Activated CD4-positive, alpha-beta T cell treated with anti-CD3 and anti-CD28 coated beads for 36 hours (primary cell): ENCODE measurements around the gene GSTM2. TPM values are rescaled to one million over a fixed set of nuclear protein-coding genes. Genes with fewer than 3 reads are reported as not detected.

Experiments used
- ATAC-seq: fragments of 200-7000 bp; cut with Tn5 transposase; one replicate; pipeline ENCODE4 v1.10.0; 2021; ENCODE audit warnings: mild to moderate bottlenecking, moderate library complexity
- CTCF ChIA-PET: fragments of 350-600 bp; sonication (Branson Sonifier 250); formaldehyde crosslinking; loops from one replicate; lab custom pipeline; 2021; ENCODE audit warnings: antibody characterized with exemption; lab: Charles Lee
- POLR2A ChIA-PET: fragments of 350-600 bp; sonication (Branson Sonifier 250); formaldehyde crosslinking; loops from one replicate; lab custom pipeline; 2021; ENCODE audit warnings: antibody characterized with exemption, inconsistent platforms; lab: Charles Lee
- DNase-seq: peaks from one replicate; pipeline ENCODE4 v3.0.0-alpha.2; 2020
- H3K27ac Mint-ChIP-seq: one replicate; pipeline ENCODE4 v1.8.0; 2021; ENCODE audit warnings: mixed read lengths
- H3K27me3 Mint-ChIP-seq: one replicate; pipeline ENCODE4 v1.8.0; 2021; ENCODE audit warnings: mixed read lengths
- H3K36me3 Mint-ChIP-seq: one replicate; pipeline ENCODE4 v1.8.0; 2021; ENCODE audit warnings: low read depth, mixed read lengths
- H3K4me1 Mint-ChIP-seq: one replicate; pipeline ENCODE4 v1.8.0; 2021; ENCODE audit warnings: mixed read lengths
- H3K4me3 Mint-ChIP-seq: one replicate; pipeline ENCODE4 v1.8.0; 2021; ENCODE audit warnings: mild to moderate bottlenecking, moderate library complexity, mixed read lengths
- H3K9me3 Mint-ChIP-seq: one replicate; pipeline ENCODE4 v1.8.0; 2021; ENCODE audit warnings: low read depth, mixed read lengths
- intact Hi-C, 2 experiments: fragments of 100-400 bp; cut with DNase I in 1 of 2; cut with micrococcal nuclease in 1 of 2; formaldehyde crosslinking; loops; one replicate each; pipeline versions ENCODE4 v1.14.2 to v1.15.1; 2022 to 2024; cut with DNase I, micrococcal nuclease
- total RNA-seq, 2 experiments: library from RNA; stranded (reverse); gene quantifications; one replicate each; pipeline ENCODE4 v1.2.3, GENCODE V29; 2021

Gene GSTM2
- total RNA-seq, 2 experiments from 2014 or later: 18.7 to 23.9 TPM

DNA sequence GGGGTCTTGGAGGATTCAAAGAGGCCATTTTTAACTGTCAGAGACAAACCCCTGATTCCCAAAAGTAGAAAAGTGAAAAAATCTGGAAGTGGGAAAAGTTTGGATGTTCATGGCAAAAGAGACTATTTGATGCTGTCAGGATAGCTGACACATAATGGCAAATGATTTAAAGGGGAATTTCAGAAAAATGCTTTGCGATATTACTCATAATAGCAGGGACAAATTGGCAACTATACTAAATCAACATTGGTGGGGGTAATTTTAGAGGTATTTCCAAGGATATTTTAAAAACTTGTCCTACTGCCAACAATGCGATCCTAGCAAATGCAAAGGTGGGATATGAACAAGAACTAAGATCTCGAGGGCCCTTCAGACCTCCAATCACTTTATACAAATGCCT lies 17.2 kb upstream of the GSTM2 start:
- ChIA-PET POLR2A (no interaction called here), CTCF (interaction anchor here (0.7 to 5.7 kb wide), 20 partner anchors 9 to 333 kb away, joined by 3 to 141 read pairs (median 4); partner anchors contain the start of genes AHCYL1, AMIGO1, GNAI3 and GSTM1)
- Mint-ChIP-seq H3K27ac (no peak overlapping the region), H3K9me3 (no peaks in the 10 kb centered on the region), H3K27me3 (peaks cover 3% of the 10 kb centered on the region), H3K4me1 (peaks cover 6% of the 10 kb centered on the region), H3K4me3 (no peak overlapping the region), H3K36me3 (no peaks in the 10 kb centered on the region)
- DNase-seq (no peak), ATAC-seq (no peak)
- intact Hi-C loops: no loop called here

DNA sequence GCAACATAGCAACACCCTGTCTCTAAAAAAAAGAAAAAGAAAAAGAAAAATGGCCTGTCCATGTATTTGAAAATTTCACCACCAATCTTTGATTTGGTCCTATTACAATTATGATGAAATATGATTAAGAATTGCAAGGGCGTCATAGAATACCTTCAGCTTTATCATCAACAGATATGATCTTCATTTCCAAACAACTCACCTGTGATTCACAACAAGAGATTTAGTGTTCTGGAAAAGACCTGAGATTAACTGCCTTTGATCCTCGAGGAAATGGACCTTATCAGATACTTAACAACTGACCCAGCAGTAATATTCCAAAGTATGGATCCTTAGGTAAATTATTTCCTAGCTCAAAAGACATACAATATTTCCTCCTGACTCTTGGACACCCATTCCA lies 15.5 kb upstream of the GSTM2 start:
- no peak for DNase-seq
- peaks cover 3% of the 10 kb centered on the region for H3K27me3 Mint-ChIP-seq
- H3K9me3 Mint-ChIP-seq: no peaks in the 10 kb centered on the region
- H3K36me3 Mint-ChIP-seq: no peaks in the 10 kb centered on the region
- H3K4me1 Mint-ChIP-seq: peaks cover 12% of the 10 kb centered on the region
- H3K27ac Mint-ChIP-seq: no peak overlapping the region
- no peak overlapping the region for H3K4me3 Mint-ChIP-seq
- ChIA-PET CTCF (interaction anchor here (0.8 to 5.7 kb wide), 11 partner anchors 8 to 332 kb away, joined by 3 to 141 read pairs (median 8); partner anchors contain the start of genes AHCYL1 and GSTM1), POLR2A (interaction anchor here (0.7 kb wide), 1 partner anchor 142 kb away, joined by 6 read pairs; no protein-coding TSS in a partner anchor)
- ATAC-seq: no peak
- intact Hi-C loops: no loop called here

- ATAC-seq (no peak), DNase-seq (no peak)
- intact Hi-C loops: no loop called here
- H3K36me3 Mint-ChIP-seq: no peaks in the 10 kb centered on the region
- H3K27ac Mint-ChIP-seq: no peak overlapping the region
- POLR2A ChIA-PET: no interaction called here
- CTCF ChIA-PET: interaction anchor here (1.1 to 5.7 kb wide), 6 partner anchors 9 to 329 kb away, joined by 3 to 141 read pairs (median 8); no protein-coding TSS in a partner anchor
- no peak overlapping the region for H3K4me3 Mint-ChIP-seq
- H3K4me1 Mint-ChIP-seq: peaks cover 12% of the 10 kb centered on the region
- no peaks in the 10 kb centered on the region for H3K9me3 Mint-ChIP-seq
- H3K27me3 Mint-ChIP-seq: peaks cover 3% of the 10 kb centered on the region
These were observed 14.6 kb upstream of the GSTM2 start for GRCh38 chr1:109653306-109653705.

GRCh38 chr1:109654519-109654918 lies 13.3 kb upstream of the GSTM2 start:
- H3K36me3 Mint-ChIP-seq: peaks cover 3% of the 10 kb centered on the region
- peaks cover 12% of the 10 kb centered on the region for H3K4me1 Mint-ChIP-seq
- ChIA-PET CTCF (interaction anchor here (0.6 to 4.6 kb wide), 8 partner anchors 11 to 372 kb away, joined by 3 to 47 read pairs (median 4); partner anchors contain the start of gene PSRC1), POLR2A (no interaction called here)
- ATAC-seq (no peak), DNase-seq (no peak)
- H3K4me3 Mint-ChIP-seq: no peak overlapping the region
- intact Hi-C loops: no loop called here
- H3K9me3 Mint-ChIP-seq: no peaks in the 10 kb centered on the region
- peaks cover 3% of the 10 kb centered on the region for H3K27me3 Mint-ChIP-seq
- no peak overlapping the region for H3K27ac Mint-ChIP-seq

DNA sequence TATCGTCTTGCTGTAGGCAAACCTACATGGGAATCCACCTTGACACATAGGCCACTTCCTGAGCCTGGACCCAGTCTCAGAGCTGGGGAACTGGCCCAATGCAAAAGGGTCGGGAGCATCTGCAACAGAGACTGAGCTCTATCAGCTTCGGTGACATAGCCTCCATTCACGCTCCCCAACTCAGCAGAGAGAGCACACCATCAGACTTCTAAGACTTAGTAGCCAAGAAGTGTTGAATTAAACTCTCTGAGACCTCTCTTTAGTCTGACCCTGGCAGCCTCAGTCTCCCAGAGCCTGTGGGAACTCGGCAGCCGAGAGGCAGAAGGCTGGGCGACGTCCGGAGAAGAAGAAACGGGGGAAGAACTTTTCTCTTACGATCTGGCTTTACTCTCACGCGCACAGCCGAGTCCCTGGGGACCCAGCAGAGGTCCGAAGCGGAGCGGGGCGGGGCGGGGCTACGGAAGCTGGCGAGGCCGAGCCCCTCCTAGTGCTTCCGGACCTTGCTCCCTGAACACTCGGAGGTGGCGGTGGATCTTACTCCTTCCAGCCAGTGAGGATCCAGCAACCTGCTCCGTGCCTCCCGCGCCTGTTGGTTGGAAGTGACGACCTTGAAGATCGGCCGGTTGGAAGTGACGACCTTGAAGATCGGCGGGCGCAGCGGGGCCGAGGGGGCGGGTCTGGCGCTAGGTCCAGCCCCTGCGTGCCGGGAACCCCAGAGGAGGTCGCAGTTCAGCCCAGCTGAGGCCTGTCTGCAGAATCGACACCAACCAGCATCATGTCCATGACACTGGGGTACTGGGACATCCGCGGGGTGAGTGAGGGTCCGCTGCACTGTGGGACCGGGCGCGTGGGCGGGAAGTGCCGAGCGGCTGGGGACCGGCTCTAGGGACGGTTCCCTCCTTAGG lies 12.0 kb upstream of the GSTM2 start, which contains the start of gene GSTM4:
Gene GSTM4, plus strand, starts transcription at position 485 of the 905 bp plus-strand sequence. Its CDS starts 291 bp downstream, at position 776.
- Mint-ChIP-seq H3K27ac (peak within 1 kb of the TSS; percentile 90), H3K4me1 (peaks cover 12% of the 10 kb centered on the region), H3K4me3 (peak within 1 kb of the TSS; percentile 93), H3K9me3 (no peaks in the 10 kb centered on the region), H3K36me3 (peaks cover 3% of the 10 kb centered on the region), H3K27me3 (peaks cover 3% of the 10 kb centered on the region)
- CTCF ChIA-PET: interaction anchor here (0.6 to 4.6 kb wide), 12 partner anchors 13 to 329 kb away, joined by 3 to 47 read pairs (median 4); partner anchors contain the start of genes AHCYL1 and GSTM1
- POLR2A ChIA-PET: interaction anchor here (0.6 kb wide), 1 partner anchor 329 kb away, joined by 5 read pairs; the partner anchor contains the start of gene AHCYL1
- intact Hi-C loops: loop anchor here (1.0 to 2.0 kb wide), 5 partner anchors 13 to 110 kb away; partner anchors contain the start of genes GSTM1 (in 1 of the 2) and GSTM3 (in 1 of the 2)
- DNase-seq: peak; percentile 85
- peak; percentile 96 for ATAC-seq

- H3K27ac Mint-ChIP-seq: no peak overlapping the region
- H3K4me1 Mint-ChIP-seq: peaks cover 12% of the 10 kb centered on the region
- ATAC-seq (no peak), DNase-seq (no peak)
- CTCF ChIA-PET: interaction anchor here (0.9 to 4.6 kb wide), 4 partner anchors 11 to 167 kb away, joined by 3 to 47 read pairs (median 4); partner anchors contain the start of gene GSTM2
- intact Hi-C loops: loop anchor here (2.0 kb wide), 2 partner anchors 15 to 83 kb away; partner anchors contain the start of gene GSTM3 (in 1 of the 2)
- H3K27me3 Mint-ChIP-seq: no peaks in the 10 kb centered on the region
- H3K4me3 Mint-ChIP-seq: peak overlapping the region; percentile 48
- H3K36me3 Mint-ChIP-seq: peaks cover 3% of the 10 kb centered on the region
- POLR2A ChIA-PET: no interaction called here
- H3K9me3 Mint-ChIP-seq: no peaks in the 10 kb centered on the region
These were observed 10.5 kb upstream of the GSTM2 start for GRCh38 chr1:109657395-109657794.

DNA sequence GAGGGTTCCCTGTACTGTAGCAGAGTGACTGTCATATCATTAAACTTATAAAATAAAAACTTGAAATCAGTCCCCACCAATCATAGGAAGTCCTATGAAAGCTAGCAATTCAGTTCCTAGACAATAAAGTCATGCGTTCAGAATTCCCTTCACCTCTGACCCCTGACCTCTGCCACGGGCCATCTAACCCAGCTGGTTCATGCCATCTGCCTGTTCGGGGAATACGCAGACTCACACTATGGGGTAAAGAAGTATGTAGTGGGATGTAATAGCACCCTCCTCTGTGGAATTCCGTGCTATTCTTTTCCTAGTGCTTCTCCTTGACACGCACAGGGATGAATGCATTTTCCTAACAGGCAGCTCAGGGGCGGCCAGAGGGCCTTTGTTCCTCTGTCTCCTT lies 9.9 kb upstream of the GSTM2 start:
- POLR2A ChIA-PET: no interaction called here
- CTCF ChIA-PET: interaction anchor here (0.6 to 4.6 kb wide), 9 partner anchors 10 to 327 kb away, joined by 3 to 47 read pairs (median 3); partner anchors contain the start of genes AHCYL1, GSTM1 and GSTM2
- H3K9me3 Mint-ChIP-seq: no peaks in the 10 kb centered on the region
- intact Hi-C loops: loop anchor here (2.0 kb wide), 2 partner anchors 15 to 83 kb away; partner anchors contain the start of gene GSTM3 (in 1 of the 2)
- no peak for DNase-seq
- ATAC-seq: no peak
- peaks cover 12% of the 10 kb centered on the region for H3K4me1 Mint-ChIP-seq
- H3K27me3 Mint-ChIP-seq: no peaks in the 10 kb centered on the region
- peaks cover 3% of the 10 kb centered on the region for H3K36me3 Mint-ChIP-seq
- H3K4me3 Mint-ChIP-seq: no peak overlapping the region
- no peak overlapping the region for H3K27ac Mint-ChIP-seq

DNA sequence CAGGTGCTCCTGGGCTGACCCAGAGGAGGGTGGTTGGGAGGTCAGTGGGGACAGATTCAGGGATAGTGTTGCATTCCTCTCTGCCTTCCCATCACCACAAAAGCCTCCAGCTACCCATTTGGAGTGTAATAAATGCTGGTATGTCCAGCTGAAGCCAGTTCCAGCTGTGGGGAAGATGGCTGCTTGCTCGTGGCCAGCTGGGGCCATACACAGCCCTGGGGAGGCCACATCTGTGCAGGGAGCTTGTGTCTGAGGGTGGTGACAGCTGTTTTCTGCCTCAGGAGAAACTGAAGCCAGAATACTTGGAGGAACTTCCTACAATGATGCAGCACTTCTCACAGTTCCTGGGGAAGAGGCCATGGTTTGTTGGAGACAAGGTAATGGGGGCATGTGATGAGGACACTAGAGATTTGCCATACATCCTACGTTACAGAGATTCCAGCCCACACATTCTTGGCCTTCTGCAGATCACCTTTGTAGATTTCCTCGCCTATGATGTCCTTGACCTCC lies 9.3 kb upstream of the GSTM2 start:
- DNase-seq (no peak), ATAC-seq (no peak)
- Mint-ChIP-seq H3K9me3 (no peaks in the 10 kb centered on the region), H3K4me3 (no peak overlapping the region), H3K36me3 (peaks cover 3% of the 10 kb centered on the region), H3K4me1 (peaks cover 12% of the 10 kb centered on the region), H3K27ac (no peak overlapping the region), H3K27me3 (no peaks in the 10 kb centered on the region)
- intact Hi-C loops: no loop called here
- ChIA-PET POLR2A (no interaction called here), CTCF (interaction anchor here (0.6 to 4.6 kb wide), 8 partner anchors 18 to 326 kb away, joined by 3 to 47 read pairs (median 3); partner anchors contain the start of genes AHCYL1 and GSTM1)

- intact Hi-C loops: no loop called here
- ChIA-PET POLR2A (no interaction called here), CTCF (interaction anchor here (1.0 to 4.6 kb wide), 3 partner anchors 8 to 42 kb away, joined by 3 to 47 read pairs (median 3); no protein-coding TSS in a partner anchor)
- Mint-ChIP-seq H3K36me3 (peaks cover 3% of the 10 kb centered on the region), H3K4me3 (no peak overlapping the region), H3K9me3 (no peaks in the 10 kb centered on the region), H3K4me1 (peaks cover 12% of the 10 kb centered on the region), H3K27ac (no peak overlapping the region), H3K27me3 (no peaks in the 10 kb centered on the region)
- DNase-seq (no peak), ATAC-seq (no peak)
These were observed 8.7 kb upstream of the GSTM2 start for GRCh38 chr1:109659145-109659544.

DNA sequence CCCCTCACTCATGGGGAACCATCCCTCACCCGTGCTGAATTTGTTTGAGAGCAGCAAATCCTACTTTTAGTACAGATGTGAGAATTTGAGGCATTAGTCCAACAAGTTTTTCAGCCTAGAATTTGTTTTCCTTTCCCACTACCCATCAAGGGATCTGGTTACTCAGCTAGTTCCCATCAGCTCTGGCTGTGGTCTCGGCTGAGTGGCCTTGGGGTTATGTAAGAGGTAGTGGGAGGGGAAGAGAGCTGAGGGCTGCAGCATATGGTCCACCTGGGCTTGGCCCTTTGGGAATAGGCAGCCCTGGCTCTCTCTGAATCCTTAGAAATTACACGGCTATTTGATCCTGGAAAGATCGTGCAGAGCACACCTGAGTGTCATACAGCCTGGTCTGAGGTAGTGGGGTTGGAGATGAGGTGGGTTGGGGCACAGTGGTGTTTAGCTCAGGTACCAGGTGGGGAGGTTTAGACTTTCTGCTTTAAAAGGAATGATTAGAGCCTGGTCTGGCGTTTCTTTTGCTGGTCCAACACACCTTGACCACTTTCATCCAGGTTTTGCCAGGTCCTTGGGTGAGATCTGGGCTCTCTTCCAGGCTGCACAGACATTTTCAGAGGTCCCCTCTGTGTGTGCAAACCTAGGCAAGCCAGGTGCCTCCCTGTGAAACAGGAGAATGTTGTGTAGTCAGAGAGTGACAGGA lies 7.7 kb upstream of the GSTM2 start:
- Mint-ChIP-seq H3K36me3 (peaks cover 3% of the 10 kb centered on the region), H3K9me3 (no peaks in the 10 kb centered on the region), H3K27me3 (no peaks in the 10 kb centered on the region), H3K4me3 (no peak overlapping the region), H3K4me1 (peaks cover 8% of the 10 kb centered on the region), H3K27ac (peak overlapping the region; percentile 16)
- intact Hi-C loops: no loop called here
- ChIA-PET POLR2A (no interaction called here), CTCF (interaction anchor here (1.0 to 1.5 kb wide), 3 partner anchors 9 to 116 kb away, joined by 3 read pairs; no protein-coding TSS in a partner anchor)
- ATAC-seq (no peak), DNase-seq (no peak)
